HFF-Myc (cell line): ENCODE results near the gene EMC9.

ENCODE experiments used
- DNase-seq: peaks from one replicate; pipeline ENCODE4 v3.0.0-alpha.2; 2011; ENCODE audit warnings: low read depth; ENCODE audit errors: extremely low read depth
- H3K4me3 ChIP-seq: replicated peaks from 2 replicates; pipeline ENCODE4 v1.5.1; 2011; ENCODE audit warnings: low read depth, mild to moderate bottlenecking, control low read depth, low read length
- CTCF ChIP-seq: IDR thresholded peaks from 2 replicates; pipeline ENCODE4 v1.5.1; 2012; ENCODE audit warnings: mild to moderate bottlenecking, low read depth, low read length, control low read depth; ENCODE audit errors: missing control alignments

Gene EMC9

GRCh38 chr14:24157331-24157730, 15.9 kb upstream of the EMC9 start:
- no peak overlapping the region for H3K4me3 ChIP-seq
- no peak for TF ChIP-seq CTCF
- no peak for DNase-seq

GRCh38 chr14:24156840-24157239, 15.4 kb upstream of the EMC9 start:
- H3K4me3 ChIP-seq: no peak overlapping the region
- DNase-seq: no peak
- TF ChIP-seq CTCF: no peak

- no peak for TF ChIP-seq CTCF
- DNase-seq: no peak
- no peak overlapping the region for H3K4me3 ChIP-seq
Measured at GRCh38 chr14:24155100-24155499, 13.7 kb upstream of the EMC9 start.

GRCh38 chr14:24151404-24152080, 10.2 kb upstream of the EMC9 start:
- no peak overlapping the region for H3K4me3 ChIP-seq
- no peak for TF ChIP-seq CTCF
- DNase-seq: no peak

- DNase-seq: no peak
- no peak for TF ChIP-seq CTCF
- no peak overlapping the region for H3K4me3 ChIP-seq
Measured at GRCh38 chr14:24150993-24151392, 9.6 kb upstream of the EMC9 start.

GRCh38 chr14:24150567-24150966, 9.2 kb upstream of the EMC9 start:
- DNase-seq: no peak
- no peak for TF ChIP-seq CTCF

GRCh38 chr14:24150061-24150460, 8.7 kb upstream of the EMC9 start:
- no peak overlapping the region for H3K4me3 ChIP-seq
- no peak for TF ChIP-seq CTCF

More at GRCh38 chr14:24150567-24150966, 9.2 kb upstream of the EMC9 start:
- no peak overlapping the region for H3K4me3 ChIP-seq

More at GRCh38 chr14:24150061-24150460, 8.7 kb upstream of the EMC9 start:
- no peak for DNase-seq
